MCF 10A (cell line): ENCODE data around the gene PLEKHA7. TPM values are rescaled to one million over a fixed set of nuclear protein-coding genes. Genes with fewer than 3 reads are reported as not detected.
A peak's percentile ranks its signal among the peaks of the same experiment; 100 is the strongest.
"Not testable (repeated sequence)": the region's sequence is repeated elsewhere in the genome, so short reads cannot be mapped to it uniquely, and the experiment has no call there.

Experiments
- BruUV-seq: library from RNA; stranded (reverse); fragments of 400-500 nt; replicated peaks from 2 replicates; lab custom pipeline; 2021; lab: Mats Ljungman, UMichigan
- CTCF ChIA-PET: fragments of 300-600 bp; sonication (Branson Sonifier 250); formaldehyde crosslinking; extraction: SDS; loops from one replicate; lab custom pipeline; 2021; ENCODE audit warnings: antibody characterized with exemption, inconsistent platforms; lab: Yijun Ruan, JAX
- POLR2A ChIA-PET: fragments of 300-600, 350-650 bp; sonication (Branson Sonifier 250); formaldehyde crosslinking; extraction: SDS; loops from one replicate; lab custom pipeline; 2020; ENCODE audit warnings: antibody characterized with exemption, inconsistent platforms; lab: Yijun Ruan, JAX
- DNase-seq: peaks from one replicate; pipeline ENCODE4 v3.0.0-alpha.2; 2018; ENCODE audit not compliant: unreplicated experiment
- H3K27ac Mint-ChIP-seq: one replicate; pipeline ENCODE4 v1.8.0; 2022; ENCODE audit warnings: mild to moderate bottlenecking, low read depth, mixed read lengths; ENCODE audit not compliant: unreplicated experiment
- H3K27me3 Mint-ChIP-seq: one replicate; pipeline ENCODE4 v1.8.0; 2022; ENCODE audit warnings: mixed read lengths; ENCODE audit not compliant: insufficient read depth, unreplicated experiment
- H3K36me3 Mint-ChIP-seq: one replicate; pipeline ENCODE4 v1.8.0; 2022; ENCODE audit warnings: mild to moderate bottlenecking, moderate library complexity, mixed read lengths; ENCODE audit not compliant: insufficient read depth, unreplicated experiment
- H3K4me1 Mint-ChIP-seq: one replicate; pipeline ENCODE4 v1.8.0; 2022; ENCODE audit warnings: mixed read lengths; ENCODE audit not compliant: insufficient read depth, unreplicated experiment
- H3K4me3 Mint-ChIP-seq: one replicate; pipeline ENCODE4 v1.8.0; 2022; ENCODE audit warnings: mild to moderate bottlenecking, moderate library complexity, mixed read lengths; ENCODE audit not compliant: unreplicated experiment
- H3K9me3 Mint-ChIP-seq: one replicate; pipeline ENCODE4 v1.8.0; 2022; ENCODE audit warnings: mixed read lengths; ENCODE audit not compliant: unreplicated experiment
- intact Hi-C: fragments of 100-400 bp; cut with micrococcal nuclease; formaldehyde crosslinking; loops from 2 replicates; pipeline ENCODE4 v1.14.1; 2022
- total RNA-seq: library from RNA; stranded (reverse); gene quantifications from 2 replicates; pipeline ENCODE4 v1.2.3, GENCODE V29; 2022
- TF ChIP-seq, protein P1 (sequence below): fragments of 200-600 bp; IDR thresholded peaks from one replicate; pipeline ENCODE4 v1.8.0; 2022; ENCODE audit warnings: antibody characterized with exemption, mild to moderate bottlenecking; ENCODE audit not compliant: unreplicated experiment

PLEKHA7 gene
- total RNA-seq, 1 experiment from 2014 or later = 2.8 TPM

DNA sequence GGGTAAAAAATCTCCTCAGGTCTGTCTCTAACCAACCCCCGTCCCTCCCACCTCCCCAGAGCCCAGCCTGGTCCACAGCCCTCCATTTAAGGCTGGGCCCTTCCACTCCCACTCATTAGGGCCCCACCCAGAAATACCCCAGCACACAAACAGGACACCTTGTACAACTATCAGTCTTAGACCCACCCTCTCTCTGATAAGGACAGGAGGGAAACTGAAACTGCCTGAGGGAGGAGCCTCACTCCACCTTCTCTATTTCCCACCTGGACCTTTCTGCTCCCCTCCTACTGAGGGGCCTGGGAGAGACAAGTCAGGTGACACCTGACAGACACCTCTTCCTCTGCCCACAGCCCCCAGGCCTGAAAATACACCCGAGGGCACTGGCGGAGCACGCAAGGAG is 90.2 kb downstream of the PLEKHA7 start:
- ChIA-PET CTCF (interaction anchor here (0.6 to 2.9 kb wide), 3 partner anchors 14 to 103 kb away, joined by 4 to 13 read pairs (median 4); no protein-coding TSS in a partner anchor), POLR2A (interaction anchor here (0.7 to 1.8 kb wide), 7 partner anchors 11 to 154 kb away, joined by 3 to 16 read pairs (median 5); partner anchors contain the start of gene RPS13)
- Mint-ChIP-seq H3K27ac (peak overlapping the region; percentile 10), H3K9me3 (no peaks in the 10 kb centered on the region), H3K36me3 (no peaks in the 10 kb centered on the region), H3K4me1 (peaks cover 24% of the 10 kb centered on the region), H3K27me3 (no peaks in the 10 kb centered on the region), H3K4me3 (peak overlapping the region; percentile 79)
- no peak for DNase-seq
- TF ChIP-seq, protein P1, sequence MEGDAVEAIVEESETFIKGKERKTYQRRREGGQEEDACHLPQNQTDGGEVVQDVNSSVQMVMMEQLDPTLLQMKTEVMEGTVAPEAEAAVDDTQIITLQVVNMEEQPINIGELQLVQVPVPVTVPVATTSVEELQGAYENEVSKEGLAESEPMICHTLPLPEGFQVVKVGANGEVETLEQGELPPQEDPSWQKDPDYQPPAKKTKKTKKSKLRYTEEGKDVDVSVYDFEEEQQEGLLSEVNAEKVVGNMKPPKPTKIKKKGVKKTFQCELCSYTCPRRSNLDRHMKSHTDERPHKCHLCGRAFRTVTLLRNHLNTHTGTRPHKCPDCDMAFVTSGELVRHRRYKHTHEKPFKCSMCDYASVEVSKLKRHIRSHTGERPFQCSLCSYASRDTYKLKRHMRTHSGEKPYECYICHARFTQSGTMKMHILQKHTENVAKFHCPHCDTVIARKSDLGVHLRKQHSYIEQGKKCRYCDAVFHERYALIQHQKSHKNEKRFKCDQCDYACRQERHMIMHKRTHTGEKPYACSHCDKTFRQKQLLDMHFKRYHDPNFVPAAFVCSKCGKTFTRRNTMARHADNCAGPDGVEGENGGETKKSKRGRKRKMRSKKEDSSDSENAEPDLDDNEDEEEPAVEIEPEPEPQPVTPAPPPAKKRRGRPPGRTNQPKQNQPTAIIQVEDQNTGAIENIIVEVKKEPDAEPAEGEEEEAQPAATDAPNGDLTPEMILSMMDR = no peak
- intact Hi-C loops = loop anchor here (2.0 kb wide), 1 partner anchor 21 kb away; no protein-coding TSS in a partner anchor
- no TSS peak for BruUV-seq

DNA sequence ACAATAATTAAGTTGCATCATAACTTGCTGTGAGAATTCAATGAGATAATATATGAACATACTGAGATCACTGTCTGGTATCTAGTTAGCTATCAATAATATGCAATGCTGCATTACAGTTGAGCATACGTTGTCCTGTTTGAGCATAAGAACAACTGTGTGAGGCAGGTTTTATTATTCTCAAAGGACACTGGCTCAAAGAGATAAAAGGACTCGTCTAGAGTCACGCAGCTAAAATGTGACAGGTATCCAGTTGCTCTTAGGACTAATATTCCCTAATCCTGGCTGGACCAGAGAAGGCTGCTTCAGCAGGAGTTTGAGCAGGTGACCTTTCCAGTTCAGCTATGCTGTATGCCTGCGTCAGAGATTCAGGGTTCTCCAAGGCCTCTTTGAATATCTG is 92.5 kb downstream of the PLEKHA7 start:
- H3K27me3 Mint-ChIP-seq = no peaks in the 10 kb centered on the region
- no TSS peak for BruUV-seq
- H3K36me3 Mint-ChIP-seq = no peaks in the 10 kb centered on the region
- H3K9me3 Mint-ChIP-seq = no peaks in the 10 kb centered on the region
- ChIA-PET POLR2A (interaction anchor here (0.6 to 1.1 kb wide), 3 partner anchors 13 to 23 kb away, joined by 3 to 4 read pairs (median 3); no protein-coding TSS in a partner anchor), CTCF (interaction anchor here (0.8 to 2.2 kb wide), 5 partner anchors 13 to 141 kb away, joined by 3 to 15 read pairs (median 6); no protein-coding TSS in a partner anchor)
- no peak overlapping the region for H3K27ac Mint-ChIP-seq
- peaks cover 36% of the 10 kb centered on the region for H3K4me1 Mint-ChIP-seq
- no peak for DNase-seq
- intact Hi-C loops = no loop called here
- TF ChIP-seq, protein P1 = no peak
- no peak overlapping the region for H3K4me3 Mint-ChIP-seq

DNA sequence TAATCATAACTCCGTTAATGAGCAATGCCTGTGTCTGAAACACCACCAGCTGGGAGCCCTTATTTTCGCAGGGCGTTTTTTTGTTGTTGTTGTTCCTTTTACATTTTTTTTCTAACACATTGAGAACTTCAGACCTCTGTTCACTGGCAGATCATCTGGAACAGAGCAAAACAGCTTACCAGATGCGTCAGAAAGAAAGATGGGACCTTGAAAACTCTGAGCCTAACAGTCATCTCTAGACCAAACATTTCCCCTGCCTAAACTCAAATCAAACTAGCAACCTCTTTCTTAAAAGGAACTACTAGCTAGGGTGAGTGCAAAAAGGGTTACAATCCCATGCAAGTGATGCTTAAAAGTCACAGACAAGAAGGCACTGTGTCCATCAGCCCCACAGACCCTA is 93.2 kb downstream of the PLEKHA7 start:
- BruUV-seq = no TSS peak
- CTCF ChIA-PET = interaction anchor here (0.6 to 2.2 kb wide), 5 partner anchors 14 to 158 kb away, joined by 3 to 15 read pairs (median 3); no protein-coding TSS in a partner anchor
- peaks cover 31% of the 10 kb centered on the region for H3K4me1 Mint-ChIP-seq
- no peaks in the 10 kb centered on the region for H3K27me3 Mint-ChIP-seq
- no peak overlapping the region for H3K4me3 Mint-ChIP-seq
- H3K9me3 Mint-ChIP-seq = no peaks in the 10 kb centered on the region
- no peak overlapping the region for H3K27ac Mint-ChIP-seq
- DNase-seq = no peak
- POLR2A ChIA-PET = no interaction called here
- TF ChIP-seq, protein P1 = no peak
- H3K36me3 Mint-ChIP-seq = no peaks in the 10 kb centered on the region
- intact Hi-C loops = no loop called here

DNA sequence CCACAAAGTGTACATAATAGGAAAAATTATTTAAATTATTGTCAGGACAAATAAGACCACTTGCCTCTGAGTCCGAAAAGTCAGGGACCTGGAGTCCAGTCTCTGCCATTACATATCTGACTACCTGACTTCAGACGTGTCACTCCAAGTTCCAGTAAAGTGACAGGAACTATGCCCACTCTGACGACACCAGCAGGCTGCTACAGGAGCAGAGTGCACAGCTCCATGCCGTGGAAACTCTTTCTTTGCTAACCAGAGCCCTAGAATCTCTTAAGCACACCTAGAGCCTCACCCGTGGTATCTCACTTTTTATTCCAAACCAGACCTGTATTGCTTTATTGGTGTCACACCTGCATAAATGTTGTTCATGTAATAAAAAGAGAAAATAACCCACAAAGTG is 93.7 kb downstream of the PLEKHA7 start:
- Mint-ChIP-seq H3K4me3 (no peak overlapping the region), H3K9me3 (no peaks in the 10 kb centered on the region), H3K27me3 (no peaks in the 10 kb centered on the region), H3K36me3 (no peaks in the 10 kb centered on the region), H3K27ac (no peak overlapping the region), H3K4me1 (peaks cover 27% of the 10 kb centered on the region)
- intact Hi-C loops = no loop called here
- no TSS peak for BruUV-seq
- POLR2A ChIA-PET = no interaction called here
- CTCF ChIA-PET = interaction anchor here (0.6 kb wide), 1 partner anchor 158 kb away, joined by 3 read pairs; no protein-coding TSS in a partner anchor
- DNase-seq = no peak
- TF ChIP-seq, protein P1 = no peak

DNA sequence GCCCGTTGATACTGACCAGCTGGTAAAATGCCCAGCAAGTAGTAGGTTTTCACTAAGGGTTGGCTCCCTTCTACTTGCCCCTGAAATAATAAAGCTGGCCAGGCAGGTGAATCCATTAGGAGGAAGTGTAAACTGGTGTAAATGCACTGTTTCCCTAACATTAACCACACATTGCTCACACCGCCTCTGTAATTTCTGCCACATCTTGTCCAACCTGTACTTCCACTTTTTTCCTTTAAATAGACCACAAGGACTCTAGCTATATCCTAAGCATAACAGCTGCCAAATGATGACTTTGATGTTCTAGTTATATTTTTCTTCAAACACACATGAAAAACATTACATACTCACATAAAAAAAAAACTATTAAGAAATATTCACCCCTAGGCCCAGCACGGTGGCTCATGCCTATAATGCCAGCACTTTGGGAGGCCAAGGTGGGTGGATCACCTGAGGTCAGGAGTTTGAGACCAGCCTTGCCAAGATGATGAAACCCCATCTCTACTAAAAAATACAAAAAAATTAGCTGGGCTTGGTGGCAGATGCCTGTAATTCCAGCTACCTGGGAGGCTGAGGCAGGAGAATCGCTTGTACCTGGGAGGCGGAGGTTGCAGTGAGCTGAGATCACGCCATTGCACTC is 95.6 kb downstream of the PLEKHA7 start:
- H3K4me3 Mint-ChIP-seq, BruUV-seq, H3K36me3 Mint-ChIP-seq, intact Hi-C loops, H3K27me3 Mint-ChIP-seq, DNase-seq, H3K9me3 Mint-ChIP-seq, H3K27ac Mint-ChIP-seq: not testable (repeated sequence)
- H3K4me1 Mint-ChIP-seq = peaks cover 15% of the 10 kb centered on the region
- ChIA-PET POLR2A (interaction anchor here (0.6 to 1.2 kb wide), 4 partner anchors 13 to 180 kb away, joined by 3 to 5 read pairs (median 4); partner anchors contain the start of gene C11orf58), CTCF (interaction anchor here (0.9 to 2.3 kb wide), 5 partner anchors 12 to 146 kb away, joined by 3 to 12 read pairs (median 4); no protein-coding TSS in a partner anchor)
